Uterus (tissue), 2 donors: ENCODE data around the gene ADAMTS19.

Experiments used
- CTCF ChIP-seq, 4 experiments: fragments of 200-600 bp in 2 of 4; fragments of 450-650 bp in 2 of 4; sonication (generic) in 2 of 4; IDR thresholded peaks; one replicate each; pipeline ENCODE4 v1.5.1; 2016 to 2019; ENCODE audit warnings: antibody characterized with exemption in 4 of 4, mild to moderate bottlenecking in 2 of 4, moderate library complexity in 1 of 4
- POLR2A ChIP-seq, 2 donors: fragments of 450-650 bp; IDR thresholded peaks; one replicate each; pipeline ENCODE4 v1.6.1; 2016; ENCODE audit warnings: antibody characterized with exemption in 2 of 2, mild to moderate bottlenecking in 1 of 2, moderate library complexity in 1 of 2

DNA sequence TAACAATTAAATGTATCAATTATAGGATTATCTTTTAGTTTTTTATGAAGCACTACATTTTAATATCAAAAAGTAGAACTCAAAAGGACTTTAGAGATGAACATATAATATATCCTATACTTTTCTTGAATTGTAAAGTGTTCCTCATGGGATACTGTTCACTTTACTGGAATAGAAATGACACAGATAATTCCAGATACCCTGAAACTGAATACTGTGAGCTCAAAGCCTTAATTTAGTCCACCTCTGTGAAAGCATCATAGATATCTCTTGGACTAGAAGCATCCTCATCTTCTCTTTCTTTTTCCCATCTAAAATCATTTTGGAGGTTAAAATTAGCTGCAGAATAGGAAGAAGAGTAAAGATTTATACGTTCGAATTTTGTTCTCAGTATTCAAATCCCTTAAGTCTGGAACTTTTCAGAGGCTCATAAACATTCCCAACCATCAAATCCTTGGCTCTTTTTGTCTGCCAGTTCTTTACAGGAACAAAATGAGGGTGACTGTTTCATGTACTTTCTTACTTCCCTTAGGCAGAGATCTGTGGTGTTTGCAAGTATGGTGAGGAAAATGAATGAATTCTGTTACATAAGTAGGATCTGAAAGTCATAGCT lies 49.4 kb downstream of the ADAMTS19 start:
- TF ChIP-seq POLR2A (IDR thresholded peaks at IDR 0.05) (no peak), CTCF (IDR thresholded peaks at IDR 0.05) (no peak)
